HG03097 (cell line): ENCODE results near the gene PLA2G4B.

Source experiments
- ATAC-seq: cut with Tn5 transposase; IDR thresholded peaks from one replicate; pipeline ENCODE4 v1.9.1; 2021; ENCODE audit not compliant: unreplicated experiment, low FRiP score

Gene PLA2G4B

GRCh38 chr15:41866872-41867579, 28.4 kb downstream of the PLA2G4B start:
- ATAC-seq, result no peak

- no peak for ATAC-seq
Observed at GRCh38 chr15:41868321-41868720, 29.7 kb downstream of the PLA2G4B start.

DNA sequence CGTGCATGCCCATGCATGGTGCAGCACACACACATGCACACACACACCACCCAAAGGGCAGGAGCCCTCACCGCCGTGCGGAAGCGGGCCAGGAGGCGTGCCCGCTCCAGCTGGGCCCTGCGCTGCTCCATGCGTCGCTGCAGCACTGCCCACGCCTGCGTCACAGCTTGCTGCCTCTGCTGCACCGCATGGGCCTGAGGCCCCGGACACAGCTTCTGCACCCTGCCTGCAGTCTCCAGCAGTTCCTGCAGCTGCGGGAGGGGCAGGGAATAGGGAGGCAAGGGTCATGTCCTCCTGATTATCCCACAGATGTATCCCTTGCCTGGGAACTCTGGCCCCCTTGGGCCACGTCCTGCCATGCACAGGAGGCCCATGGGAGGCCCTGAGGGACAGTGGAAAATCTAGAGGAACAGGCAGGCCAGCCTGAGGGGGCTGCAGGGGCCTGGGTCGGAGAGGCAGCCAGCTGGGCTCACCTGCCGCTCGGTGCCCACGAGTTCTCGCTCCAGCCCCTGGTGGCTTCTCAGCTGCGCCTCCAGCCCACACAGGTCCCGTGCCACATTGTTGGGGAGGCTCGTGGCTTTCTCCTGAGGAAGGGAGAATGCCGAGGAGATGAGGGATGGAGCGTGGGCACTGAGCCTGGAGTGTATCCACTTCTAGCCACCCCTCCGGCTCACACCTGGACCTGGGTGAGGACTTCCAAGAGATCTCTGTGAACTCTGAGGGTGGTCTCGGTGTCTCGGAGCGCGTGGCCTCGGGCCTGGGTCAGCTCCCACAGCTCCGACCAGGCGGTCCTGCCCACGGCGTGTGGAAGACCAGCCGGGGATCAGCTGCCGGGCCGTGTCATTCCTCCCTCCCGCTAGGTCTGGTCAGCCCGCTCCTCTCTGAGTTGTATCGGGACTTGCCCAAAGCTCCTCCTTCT, 31.4 kb downstream of the PLA2G4B start:
- no peak for ATAC-seq

- no peak for ATAC-seq
Observed at GRCh38 chr15:41870689-41871081, 32.0 kb downstream of the PLA2G4B start.

GRCh38 chr15:41871175-41871905, 32.7 kb downstream of the PLA2G4B start:
- ATAC-seq, result no peak

GRCh38 chr15:41872166-41872747, 33.6 kb downstream of the PLA2G4B start:
- ATAC-seq, result no peak

DNA sequence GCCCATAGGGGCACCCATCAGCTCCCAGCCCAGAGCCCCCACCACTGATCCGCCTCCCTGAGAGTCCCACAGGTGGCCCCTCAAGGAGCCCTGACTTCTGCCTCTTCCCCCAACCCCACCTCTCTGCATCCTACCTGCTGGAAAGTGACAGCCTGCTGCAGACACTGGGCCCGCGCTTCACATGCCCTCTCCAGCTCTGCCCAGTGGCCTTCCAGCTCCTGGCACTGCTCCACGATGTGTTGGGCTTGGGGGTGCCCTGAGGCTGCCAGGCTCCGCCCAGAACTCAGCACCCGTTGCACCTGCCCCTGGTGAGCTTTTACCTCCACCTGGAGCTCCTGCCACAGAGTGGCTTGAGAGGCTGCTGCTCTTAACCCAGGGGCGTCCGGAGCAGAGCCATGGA, 35.1 kb downstream of the PLA2G4B start:
- ATAC-seq, result no peak

DNA sequence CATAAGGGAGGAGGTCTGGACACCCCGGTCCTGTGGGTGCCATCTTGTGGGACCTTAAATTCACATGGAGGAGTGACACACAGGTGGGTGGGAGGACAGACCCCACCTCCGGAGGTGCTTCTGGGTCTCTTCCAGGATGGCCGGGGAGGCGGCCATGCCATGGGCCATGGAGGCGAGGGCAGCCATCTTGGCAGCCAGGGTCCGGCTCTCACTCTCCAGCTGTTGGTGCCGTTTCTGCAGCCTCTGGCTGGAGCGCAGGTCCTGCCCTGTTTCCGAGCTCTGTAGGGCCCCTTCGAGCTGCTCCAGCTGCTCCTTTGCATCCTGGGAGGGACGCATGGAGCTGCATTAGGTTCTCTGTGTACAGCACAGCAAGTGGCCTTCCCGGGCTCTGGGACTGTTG, 36.1 kb downstream of the PLA2G4B start:
- ATAC-seq, result no peak

DNA sequence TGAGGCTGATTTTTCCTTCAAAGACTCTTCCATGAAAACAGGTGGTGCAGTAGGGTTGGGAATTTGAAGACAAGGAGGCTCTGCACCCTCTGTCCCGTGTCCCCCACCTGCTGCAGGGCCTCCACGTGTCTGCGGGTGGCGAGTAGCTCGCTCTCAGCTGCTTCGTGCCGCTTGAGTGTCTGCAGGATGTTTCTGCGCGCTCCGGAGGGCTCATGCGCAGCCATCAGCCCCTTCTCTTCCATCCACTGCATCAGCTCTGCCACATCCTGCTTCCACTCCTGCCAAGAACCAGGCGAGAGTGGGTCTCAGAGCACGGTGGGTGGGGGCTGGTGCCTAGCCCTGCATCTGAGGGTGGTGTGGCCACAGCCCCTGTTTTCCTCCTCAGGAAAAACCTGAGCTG, 37.4 kb downstream of the PLA2G4B start:
- ATAC-seq, result no peak

DNA sequence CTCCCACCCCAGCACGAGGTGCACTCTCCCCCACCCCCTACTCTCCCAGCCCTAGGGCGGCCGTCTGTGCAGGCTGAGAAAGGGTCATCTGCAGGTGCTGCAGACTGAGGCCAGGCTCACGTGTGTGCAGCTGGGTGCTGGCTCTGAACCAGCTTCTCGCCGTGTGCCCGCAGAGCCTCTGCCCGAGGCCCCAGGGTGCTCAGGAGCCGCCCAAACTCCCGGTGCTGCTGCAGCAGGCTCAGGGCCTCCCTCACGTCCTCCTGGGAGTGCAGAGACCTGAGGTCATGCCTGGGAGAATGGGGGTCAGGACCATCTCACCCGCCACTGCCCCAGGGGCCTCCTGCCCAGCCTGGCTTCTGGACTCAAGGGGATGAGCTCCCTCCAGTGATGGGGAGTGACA, 38.0 kb downstream of the PLA2G4B start:
- ATAC-seq, result no peak

GRCh38 chr15:41877631-41878354, 39.1 kb downstream of the PLA2G4B start:
- ATAC-seq, result no peak

- no peak for ATAC-seq
Observed at GRCh38 chr15:41878355-41878699, 39.7 kb downstream of the PLA2G4B start.

DNA sequence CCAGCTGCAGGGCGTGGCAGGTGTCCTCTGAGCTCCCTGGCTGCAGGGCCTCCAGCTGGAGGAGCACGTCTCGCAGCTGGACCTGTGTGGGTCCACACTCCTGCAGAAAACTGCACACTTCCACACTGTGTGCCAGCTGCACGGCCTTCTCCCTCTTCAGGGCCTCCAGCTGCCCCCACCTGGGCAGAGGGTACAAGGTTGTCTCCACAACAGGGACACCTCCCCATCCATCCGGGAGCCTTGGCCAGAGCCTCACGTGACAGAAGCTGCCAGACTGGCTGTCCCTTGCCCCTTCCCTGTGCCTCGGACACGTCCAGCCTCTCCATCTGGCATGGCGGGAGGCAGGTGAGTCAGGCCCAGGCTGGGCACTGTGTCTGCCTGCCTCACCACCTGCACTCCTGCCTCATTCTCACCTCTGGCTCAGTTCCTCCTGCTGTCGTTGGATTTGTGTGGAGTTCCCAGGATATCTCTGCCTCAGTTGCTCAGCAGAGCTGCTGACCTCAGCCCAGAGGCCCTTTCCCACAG, 40.7 kb downstream of the PLA2G4B start:
- no peak for ATAC-seq

- no peak for ATAC-seq
Observed at GRCh38 chr15:41880156-41880877, 41.7 kb downstream of the PLA2G4B start.

DNA sequence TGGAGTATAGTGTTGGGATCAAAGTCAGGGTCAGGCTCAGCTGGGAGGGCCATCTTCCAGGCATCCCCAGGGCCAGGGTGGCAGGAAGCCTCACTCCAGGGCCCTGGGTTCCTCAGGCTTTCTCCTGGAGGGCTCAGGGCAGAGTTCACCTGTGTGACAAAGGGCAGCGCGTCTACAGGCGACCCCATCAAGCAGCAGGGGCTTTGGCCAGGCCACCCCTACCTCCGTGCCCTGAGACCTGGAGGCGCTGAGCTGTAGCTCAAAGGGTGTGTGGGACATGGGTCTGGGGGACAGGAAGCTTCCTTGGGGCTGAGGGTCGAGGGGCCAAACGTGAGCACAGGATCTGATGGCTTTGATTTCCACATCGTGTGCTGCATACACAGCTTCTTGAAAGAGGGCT, 42.4 kb downstream of the PLA2G4B start:
- ATAC-seq, result no peak

DNA sequence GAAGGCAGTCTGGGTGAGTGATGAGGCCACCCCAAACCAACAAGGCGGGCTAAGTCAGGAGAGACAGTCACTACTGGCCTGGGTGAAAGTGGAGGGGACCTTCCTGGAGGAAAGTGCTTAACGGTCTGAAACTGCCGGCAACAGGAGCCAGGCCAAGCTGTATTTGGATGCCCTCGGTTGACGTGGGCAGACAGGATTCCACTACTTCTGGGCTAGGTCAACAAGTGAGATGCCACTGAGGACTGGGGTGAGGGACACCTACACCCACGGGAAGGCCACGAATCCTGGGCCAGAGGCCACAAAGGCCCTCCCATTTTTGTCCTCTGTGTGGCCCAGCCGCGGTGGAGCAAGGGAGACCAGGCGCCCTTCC, 42.9 kb downstream of the PLA2G4B start:
- ATAC-seq, result no peak

GRCh38 chr15:41881920-41882688, 43.5 kb downstream of the PLA2G4B start:
- ATAC-seq, result no peak

- ATAC-seq, result no peak
Observed at GRCh38 chr15:41882689-41883483, 44.2 kb downstream of the PLA2G4B start.
